RWPE2 (cell line): ENCODE results near the gene JAG1.

Experiments
- ATAC-seq: fragments of 200-7000 bp; cut with Tn5 transposase; 3 replicates; pipeline ENCODE4 v1.9.1; 2021; ENCODE audit warnings: low read depth
- DNase-seq: peaks from one replicate; pipeline ENCODE4 v3.0.0-alpha.2; 2020; ENCODE audit warnings: low spot score
- H3K27ac ChIP-seq: fragments of 450-650 bp; 2 replicates; pipeline ENCODE4 v1.5.1; 2017; ENCODE audit warnings: mild to moderate bottlenecking; ENCODE audit not compliant: poor library complexity, severe bottlenecking
- H3K27me3 ChIP-seq: fragments of 250-450 bp; sonication (Bioruptor Pico); 2 replicates; pipeline ENCODE4 v1.5.1; 2021; ENCODE audit warnings: mild to moderate bottlenecking, moderate library complexity; ENCODE audit not compliant: insufficient read depth, poor library complexity, severe bottlenecking
- H3K36me3 ChIP-seq: fragments of 250-450 bp; sonication (Bioruptor Pico); 2 replicates; pipeline ENCODE4 v1.5.1; 2020; ENCODE audit warnings: low read depth, mild to moderate bottlenecking, moderate library complexity
- H3K4me1 ChIP-seq: fragments of 250-450 bp; sonication (Bioruptor Pico); 2 replicates; pipeline ENCODE4 v1.5.1; 2021; ENCODE audit warnings: mild to moderate bottlenecking, moderate library complexity; ENCODE audit not compliant: insufficient read depth, poor library complexity, severe bottlenecking
- H3K4me3 ChIP-seq: fragments of 250-450 bp; sonication (Bioruptor Pico); 2 replicates; pipeline ENCODE4 v1.5.1; 2021; ENCODE audit warnings: mild to moderate bottlenecking, moderate library complexity; ENCODE audit not compliant: severe bottlenecking
- H3K9me3 ChIP-seq: fragments of 250-450 bp; sonication (Bioruptor Pico); 2 replicates; pipeline ENCODE4 v1.5.1; 2021; ENCODE audit warnings: mild to moderate bottlenecking, moderate library complexity; ENCODE audit not compliant: severe bottlenecking
- TF ChIP-seq, protein P1 (sequence below): fragments of 450-650 bp; IDR thresholded peaks from one replicate; pipeline ENCODE4 v1.5.1; 2017; ENCODE audit warnings: mild to moderate bottlenecking, moderate library complexity; ENCODE audit not compliant: poor library complexity, severe bottlenecking

JAG1 gene

DNA sequence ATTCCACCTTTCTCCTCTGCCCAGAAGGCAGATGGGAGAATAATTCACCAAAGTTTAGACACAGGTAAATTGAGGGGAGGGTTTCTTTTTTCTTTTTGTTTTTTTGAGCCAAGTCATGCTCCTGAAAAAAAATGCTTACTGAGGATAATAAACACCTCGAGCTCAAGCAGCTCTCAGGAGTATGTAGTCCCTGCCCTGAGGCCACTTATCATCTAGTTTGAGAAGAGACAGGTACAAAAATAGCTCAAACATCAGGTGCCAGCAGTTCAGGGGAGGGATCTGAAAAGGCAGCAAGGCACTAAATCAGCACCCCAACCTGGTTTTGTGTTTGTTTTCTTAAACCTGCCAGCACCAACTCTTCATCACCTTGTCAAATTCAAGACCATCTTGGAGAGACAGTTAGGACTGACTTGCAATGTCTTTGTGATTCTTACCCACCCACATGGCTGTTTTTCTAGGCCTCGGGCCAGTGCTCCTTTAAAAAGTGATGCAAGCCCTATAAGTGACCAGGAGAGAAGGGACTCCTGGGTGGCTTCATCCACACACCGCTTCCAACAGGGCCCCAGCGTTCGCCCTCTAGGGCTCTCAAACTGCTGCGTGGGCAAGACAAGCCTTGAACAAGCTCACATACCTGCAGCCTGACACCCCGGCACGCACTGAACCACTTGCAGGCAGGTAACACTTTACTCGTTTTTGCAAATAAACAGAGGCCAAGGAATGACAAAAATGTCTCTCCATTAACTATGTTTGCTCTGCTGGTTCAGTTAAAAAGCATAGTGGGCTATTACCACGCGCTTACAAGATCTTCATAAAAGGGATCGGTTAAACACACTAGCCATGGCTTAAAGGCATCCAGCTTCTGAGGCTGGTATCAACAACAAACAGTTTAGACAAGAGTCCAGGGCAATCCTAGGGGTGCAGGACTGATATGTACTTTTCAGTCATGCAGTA is 13.9 kb downstream of the JAG1 start:
- ATAC-seq (no peak), DNase-seq (no peak)
- TF ChIP-seq, protein P1, sequence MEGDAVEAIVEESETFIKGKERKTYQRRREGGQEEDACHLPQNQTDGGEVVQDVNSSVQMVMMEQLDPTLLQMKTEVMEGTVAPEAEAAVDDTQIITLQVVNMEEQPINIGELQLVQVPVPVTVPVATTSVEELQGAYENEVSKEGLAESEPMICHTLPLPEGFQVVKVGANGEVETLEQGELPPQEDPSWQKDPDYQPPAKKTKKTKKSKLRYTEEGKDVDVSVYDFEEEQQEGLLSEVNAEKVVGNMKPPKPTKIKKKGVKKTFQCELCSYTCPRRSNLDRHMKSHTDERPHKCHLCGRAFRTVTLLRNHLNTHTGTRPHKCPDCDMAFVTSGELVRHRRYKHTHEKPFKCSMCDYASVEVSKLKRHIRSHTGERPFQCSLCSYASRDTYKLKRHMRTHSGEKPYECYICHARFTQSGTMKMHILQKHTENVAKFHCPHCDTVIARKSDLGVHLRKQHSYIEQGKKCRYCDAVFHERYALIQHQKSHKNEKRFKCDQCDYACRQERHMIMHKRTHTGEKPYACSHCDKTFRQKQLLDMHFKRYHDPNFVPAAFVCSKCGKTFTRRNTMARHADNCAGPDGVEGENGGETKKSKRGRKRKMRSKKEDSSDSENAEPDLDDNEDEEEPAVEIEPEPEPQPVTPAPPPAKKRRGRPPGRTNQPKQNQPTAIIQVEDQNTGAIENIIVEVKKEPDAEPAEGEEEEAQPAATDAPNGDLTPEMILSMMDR = no peak
- peaks cover 100% of the 10 kb centered on the region for H3K36me3 ChIP-seq
- H3K27ac ChIP-seq = peak overlapping the region; percentile 92
- no peak overlapping the region for H3K4me3 ChIP-seq
- H3K27me3 ChIP-seq = no peaks in the 10 kb centered on the region
- H3K9me3 ChIP-seq = no peaks in the 10 kb centered on the region
- peaks cover 34% of the 10 kb centered on the region for H3K4me1 ChIP-seq

DNA sequence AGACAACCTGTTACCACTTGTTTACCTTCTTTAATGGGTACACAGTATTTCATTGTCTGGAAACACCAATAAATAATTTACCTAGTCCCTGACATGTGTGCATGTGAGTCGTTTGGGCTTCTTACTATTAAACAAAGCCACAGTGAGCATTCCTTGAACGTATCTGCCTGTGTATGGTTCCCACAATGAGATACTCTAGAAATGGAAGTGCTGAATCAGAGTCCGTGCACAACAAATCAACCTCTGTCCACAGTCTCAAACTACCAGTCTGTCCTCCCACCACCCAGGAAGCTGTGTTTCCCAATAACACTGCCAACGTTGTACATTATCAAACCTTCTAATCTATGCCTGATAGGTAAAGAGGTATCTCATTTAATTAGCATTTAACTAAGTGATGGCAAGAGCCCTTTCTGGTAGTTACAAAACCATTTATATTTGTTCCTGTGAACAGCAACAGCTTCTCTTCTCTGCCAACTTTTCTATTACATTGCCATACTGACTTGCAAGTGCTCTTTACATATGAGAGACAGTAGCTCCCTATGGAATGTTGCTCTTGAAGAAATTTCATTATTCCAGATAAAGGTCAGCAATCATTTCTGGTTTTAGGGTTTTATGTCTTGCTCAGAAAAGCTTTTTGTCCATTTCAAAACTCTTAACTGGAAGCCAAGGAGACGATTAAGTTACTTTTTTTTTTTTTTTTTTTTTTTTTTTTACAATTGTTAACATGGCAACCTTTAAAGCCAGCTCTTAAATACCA is 14.7 kb downstream of the JAG1 start:
- Histone ChIP-seq H3K4me3 (no peak overlapping the region), H3K9me3 (no peaks in the 10 kb centered on the region), H3K36me3 (peaks cover 100% of the 10 kb centered on the region), H3K4me1 (peaks cover 29% of the 10 kb centered on the region), H3K27me3 (no peaks in the 10 kb centered on the region), H3K27ac (no peak overlapping the region)
- DNase-seq (no peak), ATAC-seq (no peak)
- TF ChIP-seq, protein P1 = no peak

GRCh38 chr20:10658051-10658823 is 15.6 kb downstream of the JAG1 start:
- H3K27me3 ChIP-seq = no peaks in the 10 kb centered on the region
- no peak overlapping the region for H3K27ac ChIP-seq
- peaks cover 26% of the 10 kb centered on the region for H3K4me1 ChIP-seq
- H3K36me3 ChIP-seq = peaks cover 98% of the 10 kb centered on the region
- H3K9me3 ChIP-seq = no peaks in the 10 kb centered on the region
- ATAC-seq (no peak), DNase-seq (no peak)
- TF ChIP-seq, protein P1 = no peak
- H3K4me3 ChIP-seq = no peak overlapping the region

- DNase-seq = no peak
- H3K27me3 ChIP-seq = no peaks in the 10 kb centered on the region
- H3K27ac ChIP-seq = no peak overlapping the region
- no peak overlapping the region for H3K4me3 ChIP-seq
- ATAC-seq = no peak
- TF ChIP-seq, protein P1 = no peak
- H3K36me3 ChIP-seq = peaks cover 98% of the 10 kb centered on the region
- peaks cover 26% of the 10 kb centered on the region for H3K4me1 ChIP-seq
- H3K9me3 ChIP-seq = no peaks in the 10 kb centered on the region
Observed at GRCh38 chr20:10657453-10657852, 16.3 kb downstream of the JAG1 start.
